ENCODE results near the gene DPP6.

The DPP6 gene

DNA sequence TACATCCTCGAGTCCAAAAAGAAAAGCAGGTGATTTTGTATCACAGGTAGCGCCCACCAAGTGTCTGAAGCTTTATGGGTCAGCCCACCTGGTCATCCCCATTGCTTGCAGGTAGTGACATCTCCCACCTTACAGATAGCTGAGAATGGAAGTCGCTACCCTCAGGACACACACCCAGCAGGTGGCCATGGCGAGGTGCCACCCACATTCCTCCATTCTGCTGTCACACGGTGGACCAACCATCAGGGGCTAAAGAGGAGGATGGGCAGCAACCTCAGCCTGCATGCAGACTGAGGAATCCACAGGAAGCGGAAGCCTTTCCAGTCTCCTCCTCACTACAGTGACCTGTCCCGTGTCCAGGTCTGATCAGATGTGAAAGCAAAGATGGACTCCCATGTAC is 787.9 kb downstream of the DPP6 start:
- Histone ChIP-seq H3K79me2 (ENCODE audit: control insufficient read depth, insufficient read depth, low read length) (no peaks in the 10 kb centered on the region), H4K5ac (ENCODE audit: low read length) (no peak overlapping the region), H3K9ac (ENCODE audit: low read length) (no peak overlapping the region), H3K23ac (ENCODE audit: low read length) (no peak overlapping the region), H2BK120ac (ENCODE audit: low read depth, low read length) (no peak overlapping the region), H2AK5ac (ENCODE audit: low read length) (no peak overlapping the region), H3K27ac (ENCODE audit: low read depth, low read length) (no peak overlapping the region), H3K27me3 (ENCODE audit: insufficient read depth, low read length, poor library complexity) (no peaks in the 10 kb centered on the region), H3K56ac (ENCODE audit: low read length) (peak overlapping the region; percentile 31), H3K79me1 (ENCODE audit: low read length) (no peaks in the 10 kb centered on the region), H3K4ac (ENCODE audit: low read depth, low read length) (no peak overlapping the region), H2BK5ac (ENCODE audit: low read length) (no peak overlapping the region), H3K18ac (ENCODE audit: low read length) (no peak overlapping the region), H3K4me2 (ENCODE audit: low read length) (no peak overlapping the region), H3K4me1 (ENCODE audit: control insufficient read depth, low read depth, low read length) (peaks cover 8% of the 10 kb centered on the region), H2BK15ac (replicated peaks; ENCODE audit: low read depth) (no peak overlapping the region), H4K8ac (ENCODE audit: low read depth, low read length) (no peak overlapping the region), H3K36me3 (ENCODE audit: control insufficient read depth, insufficient read depth, low read length) (no peaks in the 10 kb centered on the region), H3K4me3 (ENCODE audit: low read length) (no peak overlapping the region)
- DNase-seq: peak; percentile 67
- WGBS (ENCODE audit: extremely low coverage, insufficient coverage, low lambda C conversion rate): no CpG with 5 or more reads among the region's 7 CpGs

DNA sequence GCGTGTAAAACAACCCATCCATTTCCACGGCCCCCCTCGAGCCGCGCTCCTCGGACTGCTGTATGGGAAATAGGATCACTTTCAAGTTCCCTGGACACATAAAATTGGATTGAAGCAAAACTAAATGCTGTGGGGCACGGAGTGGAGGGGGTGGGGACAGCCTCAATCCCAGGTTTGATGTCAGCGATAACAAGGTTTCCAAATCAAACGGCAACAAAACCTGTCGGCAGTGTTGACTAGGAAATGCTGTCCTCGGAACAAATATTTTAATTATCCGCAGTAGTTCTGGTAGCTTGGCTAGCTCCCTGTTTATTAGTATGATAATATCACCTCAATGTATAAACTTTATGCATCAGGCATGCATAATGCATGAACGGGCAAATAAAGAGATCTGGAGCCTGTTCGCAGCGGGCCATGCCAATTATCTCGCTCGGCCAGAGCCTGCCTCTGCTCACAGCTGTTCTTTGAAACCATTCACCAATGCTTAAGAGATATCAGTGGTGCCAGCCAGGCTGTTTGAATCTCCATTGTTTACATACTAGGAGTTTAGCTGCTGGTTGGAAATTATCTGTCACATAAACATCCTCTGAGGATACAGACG is 789.6 kb downstream of the DPP6 start:
- Histone ChIP-seq H3K79me2 (ENCODE audit: control insufficient read depth, insufficient read depth, low read length) (no peaks in the 10 kb centered on the region), H2BK5ac (ENCODE audit: low read length) (peak overlapping the region; percentile 23), H3K4me2 (ENCODE audit: low read length) (no peak overlapping the region), H3K4ac (ENCODE audit: low read depth, low read length) (no peak overlapping the region), H4K5ac (ENCODE audit: low read length) (no peak overlapping the region), H2BK15ac (replicated peaks; ENCODE audit: low read depth) (no peak overlapping the region), H3K4me1 (ENCODE audit: control insufficient read depth, low read depth, low read length) (peaks cover 8% of the 10 kb centered on the region), H3K27me3 (ENCODE audit: insufficient read depth, low read length, poor library complexity) (no peaks in the 10 kb centered on the region), H3K18ac (ENCODE audit: low read length) (no peak overlapping the region), H3K56ac (ENCODE audit: low read length) (no peak overlapping the region), H2BK120ac (ENCODE audit: low read depth, low read length) (no peak overlapping the region), H3K9ac (ENCODE audit: low read length) (no peak overlapping the region), H4K8ac (ENCODE audit: low read depth, low read length) (no peak overlapping the region), H3K36me3 (ENCODE audit: control insufficient read depth, insufficient read depth, low read length) (no peaks in the 10 kb centered on the region), H3K23ac (ENCODE audit: low read length) (no peak overlapping the region), H3K27ac (ENCODE audit: low read depth, low read length) (no peak overlapping the region), H2AK5ac (ENCODE audit: low read length) (no peak overlapping the region), H3K79me1 (ENCODE audit: low read length) (no peaks in the 10 kb centered on the region), H3K4me3 (ENCODE audit: low read length) (no peak overlapping the region)
- peak; percentile 82 for DNase-seq
- WGBS (ENCODE audit: extremely low coverage, insufficient coverage, low lambda C conversion rate): no CpG with 5 or more reads among the region's 18 CpGs

DNA sequence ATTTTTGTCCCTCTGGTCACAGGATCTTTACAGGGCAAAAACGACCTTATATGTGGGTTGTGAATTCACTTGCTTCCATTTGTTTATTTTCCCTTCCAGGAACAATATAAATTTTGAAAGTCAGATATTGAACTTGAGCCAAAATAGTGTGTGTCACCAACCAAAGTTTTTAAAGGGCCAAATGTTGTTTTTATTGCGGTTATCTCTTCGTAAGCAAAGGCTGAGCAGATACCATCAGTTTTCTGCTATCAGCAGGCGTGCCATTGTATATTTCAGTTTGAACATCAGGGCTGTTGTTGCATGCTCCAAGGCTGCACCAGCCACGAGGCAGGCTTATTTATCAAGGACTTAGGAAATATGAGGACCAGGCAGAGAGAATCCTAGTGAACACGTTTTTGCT is 790.4 kb downstream of the DPP6 start:
- no peaks in the 10 kb centered on the region for H3K36me3 ChIP-seq (ENCODE audit: control insufficient read depth, insufficient read depth, low read length)
- H3K27me3 ChIP-seq (ENCODE audit: insufficient read depth, low read length, poor library complexity): no peaks in the 10 kb centered on the region
- no peaks in the 10 kb centered on the region for H3K79me2 ChIP-seq (ENCODE audit: control insufficient read depth, insufficient read depth, low read length)
- no peak overlapping the region for H3K23ac ChIP-seq (ENCODE audit: low read length)
- no peak overlapping the region for H4K8ac ChIP-seq (ENCODE audit: low read depth, low read length)
- H3K27ac ChIP-seq (ENCODE audit: low read depth, low read length): no peak overlapping the region
- H3K18ac ChIP-seq (ENCODE audit: low read length): no peak overlapping the region
- H3K4me2 ChIP-seq (ENCODE audit: low read length): no peak overlapping the region
- no CpG with 5 or more reads among the region's 6 CpGs for WGBS (ENCODE audit: extremely low coverage, insufficient coverage, low lambda C conversion rate)
- no peak overlapping the region for H3K56ac ChIP-seq (ENCODE audit: low read length)
- H3K9ac ChIP-seq (ENCODE audit: low read length): no peak overlapping the region
- no peak overlapping the region for H2BK5ac ChIP-seq (ENCODE audit: low read length)
- DNase-seq: peak; percentile 37
- no peak overlapping the region for H2BK120ac ChIP-seq (ENCODE audit: low read depth, low read length)
- H3K4me3 ChIP-seq (ENCODE audit: low read length): no peak overlapping the region
- H3K79me1 ChIP-seq (ENCODE audit: low read length): no peaks in the 10 kb centered on the region
- no peak overlapping the region for H2AK5ac ChIP-seq (ENCODE audit: low read length)
- peaks cover 8% of the 10 kb centered on the region for H3K4me1 ChIP-seq (ENCODE audit: control insufficient read depth, low read depth, low read length)
- no peak overlapping the region for H4K5ac ChIP-seq (ENCODE audit: low read length)
- no peak overlapping the region for H2BK15ac ChIP-seq (replicated peaks; ENCODE audit: low read depth)
- H3K4ac ChIP-seq (ENCODE audit: low read depth, low read length): no peak overlapping the region

DNA sequence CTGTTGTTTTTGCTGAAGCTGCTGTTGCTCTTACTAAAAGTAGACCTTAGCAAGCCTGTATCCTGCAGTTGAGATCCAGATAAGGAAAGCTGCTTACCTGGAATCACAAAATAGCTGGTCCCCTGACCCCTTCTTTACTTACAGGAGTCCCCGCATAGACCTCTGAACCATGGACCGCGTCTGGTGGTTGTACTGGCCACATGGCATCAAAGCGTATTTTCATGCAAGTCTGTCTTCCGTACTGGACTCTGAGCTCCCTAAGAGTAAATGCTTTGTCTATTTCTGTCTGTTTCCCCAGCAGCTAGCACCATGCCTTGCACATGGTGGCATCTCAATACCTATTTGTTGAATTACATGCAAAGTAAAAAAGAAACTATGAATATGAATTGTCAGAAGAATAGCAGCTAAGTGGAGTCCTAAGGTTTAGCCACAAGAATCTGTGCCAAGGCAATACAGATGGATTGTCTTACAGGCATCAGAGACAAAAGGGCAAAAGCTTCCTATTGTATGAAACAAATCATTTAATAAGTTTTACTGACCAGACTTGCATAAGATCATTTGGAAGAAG is 791.6 kb downstream of the DPP6 start:
- no peaks in the 10 kb centered on the region for H3K36me3 ChIP-seq (ENCODE audit: control insufficient read depth, insufficient read depth, low read length)
- H2AK5ac ChIP-seq (ENCODE audit: low read length): no peak overlapping the region
- no CpG with 5 or more reads among the region's 5 CpGs for WGBS (ENCODE audit: extremely low coverage, insufficient coverage, low lambda C conversion rate)
- H3K79me1 ChIP-seq (ENCODE audit: low read length): no peaks in the 10 kb centered on the region
- H2BK5ac ChIP-seq (ENCODE audit: low read length): no peak overlapping the region
- no peak overlapping the region for H3K27ac ChIP-seq (ENCODE audit: low read depth, low read length)
- H3K9ac ChIP-seq (ENCODE audit: low read length): no peak overlapping the region
- peaks cover 8% of the 10 kb centered on the region for H3K4me1 ChIP-seq (ENCODE audit: control insufficient read depth, low read depth, low read length)
- H3K4ac ChIP-seq (ENCODE audit: low read depth, low read length): no peak overlapping the region
- no peak overlapping the region for H4K8ac ChIP-seq (ENCODE audit: low read depth, low read length)
- H3K23ac ChIP-seq (ENCODE audit: low read length): no peak overlapping the region
- no peaks in the 10 kb centered on the region for H3K79me2 ChIP-seq (ENCODE audit: control insufficient read depth, insufficient read depth, low read length)
- no peaks in the 10 kb centered on the region for H3K27me3 ChIP-seq (ENCODE audit: insufficient read depth, low read length, poor library complexity)
- DNase-seq: no peak
- no peak overlapping the region for H2BK15ac ChIP-seq (replicated peaks; ENCODE audit: low read depth)
- H3K56ac ChIP-seq (ENCODE audit: low read length): no peak overlapping the region
- H4K5ac ChIP-seq (ENCODE audit: low read length): no peak overlapping the region
- peak overlapping the region; percentile 44 for H3K18ac ChIP-seq (ENCODE audit: low read length)
- H2BK120ac ChIP-seq (ENCODE audit: low read depth, low read length): peak overlapping the region; percentile 6
- no peak overlapping the region for H3K4me2 ChIP-seq (ENCODE audit: low read length)
- no peak overlapping the region for H3K4me3 ChIP-seq (ENCODE audit: low read length)

DNA sequence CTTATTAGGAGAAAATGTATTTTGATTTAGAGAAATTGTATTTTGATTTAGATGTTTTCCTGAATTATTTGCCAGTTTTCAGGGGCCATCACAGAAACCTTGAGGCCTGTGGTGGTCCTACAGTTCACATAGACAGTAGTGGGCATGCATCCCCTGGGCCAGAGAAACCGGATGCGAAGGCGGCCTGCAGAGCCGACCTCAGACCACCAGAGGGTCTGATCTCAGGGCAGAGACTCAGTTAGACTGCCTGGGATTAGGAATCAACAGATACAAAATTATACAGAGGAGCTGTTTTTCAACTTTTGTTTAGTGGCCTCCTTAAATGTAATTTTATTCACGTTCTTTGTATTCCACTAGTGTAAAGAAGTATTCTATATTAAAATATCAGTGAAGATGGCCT is 792.3 kb downstream of the DPP6 start:
- H3K4me1 ChIP-seq (ENCODE audit: control insufficient read depth, low read depth, low read length): peaks cover 8% of the 10 kb centered on the region
- H3K9ac ChIP-seq (ENCODE audit: low read length): no peak overlapping the region
- no peak overlapping the region for H2BK15ac ChIP-seq (replicated peaks; ENCODE audit: low read depth)
- peak; percentile 23 for DNase-seq
- no peak overlapping the region for H3K56ac ChIP-seq (ENCODE audit: low read length)
- H4K8ac ChIP-seq (ENCODE audit: low read depth, low read length): no peak overlapping the region
- H2BK120ac ChIP-seq (ENCODE audit: low read depth, low read length): no peak overlapping the region
- H2BK5ac ChIP-seq (ENCODE audit: low read length): no peak overlapping the region
- H3K4me3 ChIP-seq (ENCODE audit: low read length): no peak overlapping the region
- H3K4ac ChIP-seq (ENCODE audit: low read depth, low read length): peak overlapping the region; percentile 44
- WGBS (ENCODE audit: extremely low coverage, insufficient coverage, low lambda C conversion rate): no CpG with 5 or more reads among the region's 5 CpGs
- no peak overlapping the region for H4K5ac ChIP-seq (ENCODE audit: low read length)
- no peak overlapping the region for H2AK5ac ChIP-seq (ENCODE audit: low read length)
- no peaks in the 10 kb centered on the region for H3K27me3 ChIP-seq (ENCODE audit: insufficient read depth, low read length, poor library complexity)
- no peak overlapping the region for H3K18ac ChIP-seq (ENCODE audit: low read length)
- no peaks in the 10 kb centered on the region for H3K79me1 ChIP-seq (ENCODE audit: low read length)
- no peak overlapping the region for H3K4me2 ChIP-seq (ENCODE audit: low read length)
- H3K27ac ChIP-seq (ENCODE audit: low read depth, low read length): no peak overlapping the region
- no peak overlapping the region for H3K23ac ChIP-seq (ENCODE audit: low read length)
- H3K79me2 ChIP-seq (ENCODE audit: control insufficient read depth, insufficient read depth, low read length): no peaks in the 10 kb centered on the region
- H3K36me3 ChIP-seq (ENCODE audit: control insufficient read depth, insufficient read depth, low read length): no peaks in the 10 kb centered on the region

DNA sequence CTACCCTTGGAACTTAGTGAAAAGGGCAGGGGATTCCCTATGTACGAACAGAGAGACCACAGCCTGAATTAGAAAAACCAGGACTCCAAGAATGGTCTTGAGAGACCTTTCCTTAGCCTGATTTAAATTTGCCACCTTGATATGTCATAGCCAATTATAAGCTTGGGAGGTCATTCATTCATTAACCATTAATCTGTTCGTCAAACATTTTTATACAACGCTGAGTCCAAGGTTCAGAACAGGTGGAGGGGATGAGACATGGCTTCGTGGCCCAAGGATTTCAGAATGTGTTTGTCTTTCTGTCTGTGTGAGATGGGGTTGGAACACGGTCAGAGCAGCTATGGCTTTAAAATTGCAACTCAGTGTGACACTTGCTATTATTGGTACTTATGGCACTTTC is 792.8 kb downstream of the DPP6 start:
- no peak overlapping the region for H2BK120ac ChIP-seq (ENCODE audit: low read depth, low read length)
- no peak overlapping the region for H4K8ac ChIP-seq (ENCODE audit: low read depth, low read length)
- no peaks in the 10 kb centered on the region for H3K79me2 ChIP-seq (ENCODE audit: control insufficient read depth, insufficient read depth, low read length)
- H3K4me2 ChIP-seq (ENCODE audit: low read length): no peak overlapping the region
- H3K23ac ChIP-seq (ENCODE audit: low read length): no peak overlapping the region
- no peak overlapping the region for H4K5ac ChIP-seq (ENCODE audit: low read length)
- H3K79me1 ChIP-seq (ENCODE audit: low read length): no peaks in the 10 kb centered on the region
- no peak overlapping the region for H3K18ac ChIP-seq (ENCODE audit: low read length)
- H3K9ac ChIP-seq (ENCODE audit: low read length): no peak overlapping the region
- H3K27me3 ChIP-seq (ENCODE audit: insufficient read depth, low read length, poor library complexity): no peaks in the 10 kb centered on the region
- H3K4me1 ChIP-seq (ENCODE audit: control insufficient read depth, low read depth, low read length): peaks cover 4% of the 10 kb centered on the region
- no peak overlapping the region for H2BK5ac ChIP-seq (ENCODE audit: low read length)
- DNase-seq: no peak
- H2AK5ac ChIP-seq (ENCODE audit: low read length): no peak overlapping the region
- H2BK15ac ChIP-seq (replicated peaks; ENCODE audit: low read depth): no peak overlapping the region
- no peak overlapping the region for H3K27ac ChIP-seq (ENCODE audit: low read depth, low read length)
- no CpG with 5 or more reads among the region's 5 CpGs for WGBS (ENCODE audit: extremely low coverage, insufficient coverage, low lambda C conversion rate)
- no peak overlapping the region for H3K4me3 ChIP-seq (ENCODE audit: low read length)
- H3K4ac ChIP-seq (ENCODE audit: low read depth, low read length): no peak overlapping the region
- no peak overlapping the region for H3K56ac ChIP-seq (ENCODE audit: low read length)
- H3K36me3 ChIP-seq (ENCODE audit: control insufficient read depth, insufficient read depth, low read length): no peaks in the 10 kb centered on the region
